H1 (cell line): ENCODE results near the gene MROH7.

Experiments
- CHD1 ChIP-seq: IDR thresholded peaks from 2 replicates; pipeline ENCODE4 v1.6.1; 2012; ENCODE audit warnings: low read depth, low read length, improper control_type of control experiment
- RAD21 ChIP-seq, 2 experiments: IDR thresholded peaks in 1 of 2; conservative IDR thresholded peaks in 1 of 2; 2 replicates each; pipeline ENCODE4 v1.6.1; 2011; ENCODE audit warnings: low read depth in 2 of 2, low read length in 2 of 2, improper control_type of control experiment in 1 of 2, inconsistent platforms in 1 of 2, mild to moderate bottlenecking in 1 of 2, moderate library complexity in 1 of 2
- SIX5 ChIP-seq: IDR thresholded peaks from 2 replicates; pipeline ENCODE4 v1.6.1; 2011; ENCODE audit warnings: mild to moderate bottlenecking, low read depth, low read length
- ZNF274 ChIP-seq: IDR thresholded peaks from 2 replicates; pipeline ENCODE4 v1.7.0; 2012; ENCODE audit warnings: low read length, borderline replicate concordance; ENCODE audit errors: extremely low read depth
- TF ChIP-seq, protein P1 (sequence below), 3 experiments: IDR thresholded peaks; 1 replicate in 2 of 3; 2 replicates in 1 of 3; pipeline versions ENCODE4 v1.5.1 to v1.6.1; 2011; ENCODE audit warnings: low read length in 3 of 3, mild to moderate bottlenecking in 3 of 3, inconsistent platforms in 2 of 3, low read depth in 1 of 3, moderate library complexity in 1 of 3; ENCODE audit not compliant: insufficient read depth in 1 of 3; ENCODE audit errors: control extremely low read depth in 1 of 3

DNA sequence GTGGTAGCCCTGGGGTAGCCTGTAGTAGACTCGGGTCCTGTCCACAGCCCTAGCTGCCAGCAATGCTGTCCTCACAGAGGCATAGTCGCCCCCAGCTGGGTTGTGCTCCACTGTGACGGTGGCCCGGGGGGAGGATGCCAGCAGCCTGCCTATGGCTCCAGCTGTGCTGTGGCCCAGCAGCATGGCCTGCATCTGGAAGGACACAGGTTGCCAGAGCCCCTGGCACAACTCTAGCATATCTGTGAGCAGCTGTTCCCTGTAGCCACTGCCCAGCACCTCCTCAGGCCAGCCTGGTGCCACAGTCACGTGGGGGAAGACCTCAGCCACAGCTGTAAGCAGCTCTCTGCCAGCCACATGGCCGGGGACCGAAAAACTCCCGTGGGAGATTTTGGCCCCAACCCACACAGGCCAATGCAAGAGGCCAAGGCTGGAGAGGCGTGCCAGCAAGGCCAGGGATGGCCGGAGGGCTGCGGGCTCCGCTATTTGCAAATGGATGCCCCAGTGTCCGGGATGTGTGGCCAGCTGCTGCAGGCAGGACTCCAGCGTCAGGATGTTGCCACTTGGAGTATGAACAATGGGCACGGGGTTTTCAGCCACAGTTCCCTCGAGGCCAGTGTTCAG is 32.2 kb upstream of the MROH7 start:
- no peak for TF ChIP-seq CHD1
- TF ChIP-seq, protein P1, sequence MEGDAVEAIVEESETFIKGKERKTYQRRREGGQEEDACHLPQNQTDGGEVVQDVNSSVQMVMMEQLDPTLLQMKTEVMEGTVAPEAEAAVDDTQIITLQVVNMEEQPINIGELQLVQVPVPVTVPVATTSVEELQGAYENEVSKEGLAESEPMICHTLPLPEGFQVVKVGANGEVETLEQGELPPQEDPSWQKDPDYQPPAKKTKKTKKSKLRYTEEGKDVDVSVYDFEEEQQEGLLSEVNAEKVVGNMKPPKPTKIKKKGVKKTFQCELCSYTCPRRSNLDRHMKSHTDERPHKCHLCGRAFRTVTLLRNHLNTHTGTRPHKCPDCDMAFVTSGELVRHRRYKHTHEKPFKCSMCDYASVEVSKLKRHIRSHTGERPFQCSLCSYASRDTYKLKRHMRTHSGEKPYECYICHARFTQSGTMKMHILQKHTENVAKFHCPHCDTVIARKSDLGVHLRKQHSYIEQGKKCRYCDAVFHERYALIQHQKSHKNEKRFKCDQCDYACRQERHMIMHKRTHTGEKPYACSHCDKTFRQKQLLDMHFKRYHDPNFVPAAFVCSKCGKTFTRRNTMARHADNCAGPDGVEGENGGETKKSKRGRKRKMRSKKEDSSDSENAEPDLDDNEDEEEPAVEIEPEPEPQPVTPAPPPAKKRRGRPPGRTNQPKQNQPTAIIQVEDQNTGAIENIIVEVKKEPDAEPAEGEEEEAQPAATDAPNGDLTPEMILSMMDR (IDR thresholded peaks at IDR 0.05; ENCODE audit: control extremely low read depth in 1 of 3, insufficient read depth in 1 of 3, low read depth in 1 of 3, low read length in 3 of 3), result no peak
- no peak for TF ChIP-seq ZNF274
- no peak for TF ChIP-seq RAD21 (IDR thresholded peaks at IDR 0.05 in 1 of 2, conservative IDR thresholded peaks at IDR 0.05 in 1 of 2; ENCODE audit: low read depth in 2 of 2, low read length in 2 of 2)
- TF ChIP-seq SIX5, result no peak
